GM10248 (cell line): Measurements from ENCODE around the gene PRKAB1.

Experiments used
- CTCF ChIA-PET: fragments of 300-600 bp; sonication (Branson Sonifier 250); formaldehyde crosslinking; extraction: SDS; loops from one replicate; lab custom pipeline; 2021; ENCODE audit warnings: antibody characterized with exemption; lab: Yijun Ruan, JAX
- POLR2A ChIA-PET: fragments of 350-650 bp; sonication (Branson Sonifier 250); formaldehyde crosslinking; extraction: SDS; loops from one replicate; lab custom pipeline; 2020; ENCODE audit warnings: antibody characterized with exemption; lab: Yijun Ruan, JAX
- DNase-seq: peaks from one replicate; pipeline ENCODE4 v3.0.0; 2012; ENCODE audit errors: extremely low spot score
- CTCF ChIP-seq: IDR thresholded peaks from 2 replicates; pipeline ENCODE4 v1.5.1; 2012; ENCODE audit warnings: mild to moderate bottlenecking, low read depth; ENCODE audit errors: extremely low read depth, missing control alignments, control extremely low read depth

The PRKAB1 gene

GRCh38 chr12:119691202-119691810 lies 23.4 kb downstream of the PRKAB1 start:
- ChIA-PET CTCF (interaction anchor here (1.0 kb wide), 1 partner anchor 24 kb away, joined by 4 read pairs; the partner anchor contains the start of gene PRKAB1), POLR2A (no interaction called here)
- DNase-seq = no peak
- no peak for TF ChIP-seq CTCF

GRCh38 chr12:119692410-119692809 lies 24.5 kb downstream of the PRKAB1 start:
- ChIA-PET CTCF (no interaction called here), POLR2A (no interaction called here)
- no peak for TF ChIP-seq CTCF
- no peak for DNase-seq

GRCh38 chr12:119692997-119693396 lies 25.1 kb downstream of the PRKAB1 start:
- no peak for DNase-seq
- TF ChIP-seq CTCF = no peak
- CTCF ChIA-PET = no interaction called here
- POLR2A ChIA-PET = no interaction called here

- no peak for TF ChIP-seq CTCF
- POLR2A ChIA-PET = no interaction called here
- CTCF ChIA-PET = no interaction called here
- no peak for DNase-seq
Observed at GRCh38 chr12:119693511-119693910, 25.6 kb downstream of the PRKAB1 start.

GRCh38 chr12:119694111-119694510 lies 26.2 kb downstream of the PRKAB1 start:
- no peak for DNase-seq
- POLR2A ChIA-PET = no interaction called here
- CTCF ChIA-PET = interaction anchor here (1.4 to 2.5 kb wide), 4 partner anchors 9 to 34 kb away, joined by 3 to 13 read pairs (median 8); partner anchors contain the start of gene PRKAB1
- TF ChIP-seq CTCF = no peak

GRCh38 chr12:119695034-119695433 lies 27.1 kb downstream of the PRKAB1 start:
- no peak for DNase-seq
- POLR2A ChIA-PET = no interaction called here
- CTCF ChIA-PET = interaction anchor here (0.6 to 2.5 kb wide), 8 partner anchors 9 to 33 kb away, joined by 3 to 13 read pairs (median 4); partner anchors contain the start of gene PRKAB1
- TF ChIP-seq CTCF = peak; percentile 37
